ENCODE measurements around the gene THADA.

THADA gene

GRCh38 chr2:43509886-43510285 is 86.0 kb downstream of the THADA start:
- no peak for DNase-seq (ENCODE audit: low read depth)

DNA sequence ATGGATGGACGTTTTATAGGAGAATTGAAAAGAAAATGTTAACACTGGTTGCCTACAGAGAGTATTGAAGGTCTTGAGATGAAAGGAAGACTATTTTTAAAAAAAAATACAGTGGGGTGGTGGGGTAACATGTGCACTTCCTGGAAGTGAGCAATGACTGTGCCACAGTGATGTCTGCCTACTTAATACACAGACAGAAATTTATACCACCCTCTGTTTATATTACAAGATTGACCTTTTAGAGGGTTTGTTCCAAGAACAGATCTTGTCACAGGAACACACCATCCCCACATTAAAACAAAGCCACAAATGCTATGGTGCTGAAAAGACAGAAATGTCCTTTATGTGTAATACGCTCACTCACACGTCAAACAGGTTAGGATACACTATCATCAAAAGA is 87.6 kb downstream of the THADA start:
- no peak for DNase-seq (ENCODE audit: low read depth)

GRCh38 chr2:43507137-43507536 is 88.7 kb downstream of the THADA start:
- no peak for DNase-seq (ENCODE audit: low read depth)

DNA sequence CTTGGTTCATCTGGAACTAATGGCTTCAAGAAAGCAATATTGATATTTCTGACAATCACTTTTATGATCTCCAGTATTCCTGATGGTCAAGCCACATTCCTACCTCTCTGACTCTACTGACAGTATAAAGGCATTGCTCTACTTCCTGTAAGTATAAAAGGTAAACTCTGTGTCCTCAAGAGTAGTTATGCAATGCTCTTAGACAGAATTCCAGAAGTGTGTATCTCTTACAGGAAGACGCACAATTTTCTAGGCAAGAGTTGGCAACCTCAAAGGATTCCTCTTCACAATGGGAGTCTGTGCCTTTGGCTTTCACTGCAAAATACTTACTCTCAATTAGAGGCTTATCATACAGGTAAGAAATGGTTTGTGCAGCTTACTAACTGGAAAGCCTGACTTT is 100.1 kb downstream of the THADA start:
- DNase-seq (ENCODE audit: low read depth), result no peak

DNA sequence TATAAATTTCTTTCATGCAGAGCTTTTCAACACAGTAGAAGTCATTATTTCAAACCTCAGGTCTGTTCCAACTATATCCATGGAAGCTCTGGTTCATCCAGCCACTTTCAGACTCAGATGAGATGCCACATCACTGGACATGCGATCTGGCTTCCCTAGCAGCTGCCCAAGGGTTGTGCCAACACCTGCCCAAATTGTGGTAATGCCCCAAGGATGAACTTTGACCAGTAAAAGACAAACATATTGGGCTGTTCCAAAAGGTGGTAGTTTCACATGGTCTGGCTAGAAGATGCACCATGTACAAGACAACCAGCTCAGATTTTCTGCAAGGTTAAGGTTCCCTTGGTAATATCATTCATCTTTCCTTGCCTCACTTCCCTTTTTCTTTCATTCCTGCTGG is 101.9 kb downstream of the THADA start:
- DNase-seq (ENCODE audit: low read depth), result no peak

- DNase-seq (ENCODE audit: low read depth), result no peak
Observed at GRCh38 chr2:43491065-43491639, 104.7 kb downstream of the THADA start.

DNA sequence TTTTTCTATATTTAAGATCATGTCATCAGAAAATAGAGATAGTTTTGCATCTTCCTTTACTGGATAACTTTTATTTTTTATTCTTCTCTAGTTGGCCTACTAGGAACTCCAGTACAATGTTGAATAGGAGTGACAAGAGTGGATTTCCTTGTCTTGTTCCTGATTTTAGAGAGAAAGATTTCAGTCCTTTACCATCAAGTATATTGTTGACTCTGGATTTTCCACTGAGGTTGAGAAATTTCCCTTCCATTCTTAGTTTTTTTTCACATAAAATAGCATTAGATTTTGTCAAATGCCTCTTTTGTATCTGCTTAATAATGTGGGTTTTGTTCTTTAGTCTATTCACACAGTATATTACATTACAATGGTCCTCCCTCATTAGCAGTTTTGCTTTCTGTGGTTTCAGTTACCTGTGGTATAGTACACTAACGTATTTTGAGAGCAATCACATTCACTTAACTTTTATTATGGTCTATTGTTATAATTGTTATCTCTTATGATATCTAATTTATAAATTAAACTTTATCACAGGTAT is 105.5 kb downstream of the THADA start:
- DNase-seq (ENCODE audit: low read depth), result no peak

- no peak for DNase-seq (ENCODE audit: low read depth)
Observed at GRCh38 chr2:43488737-43489136, 107.1 kb downstream of the THADA start.

DNA sequence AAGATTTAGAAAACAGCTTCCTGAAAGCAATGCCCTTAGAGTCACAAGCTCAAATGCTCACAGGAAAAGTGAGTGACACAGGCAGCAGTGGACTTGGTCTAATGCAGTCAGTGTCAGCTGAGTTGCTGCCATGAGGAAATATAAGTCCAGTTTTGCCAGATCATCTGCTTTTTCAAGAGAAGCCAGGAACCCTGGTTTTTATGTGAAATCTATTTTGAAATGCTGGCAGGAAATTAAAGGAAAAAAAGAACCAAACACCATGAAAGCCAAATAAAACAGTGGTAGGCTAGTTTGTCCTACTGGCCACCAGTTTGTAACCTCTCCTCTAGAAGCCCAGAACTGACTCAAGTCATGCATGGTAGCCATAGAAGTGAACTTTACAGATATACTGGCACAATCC is 109.2 kb downstream of the THADA start:
- DNase-seq (ENCODE audit: low read depth), result no peak

DNA sequence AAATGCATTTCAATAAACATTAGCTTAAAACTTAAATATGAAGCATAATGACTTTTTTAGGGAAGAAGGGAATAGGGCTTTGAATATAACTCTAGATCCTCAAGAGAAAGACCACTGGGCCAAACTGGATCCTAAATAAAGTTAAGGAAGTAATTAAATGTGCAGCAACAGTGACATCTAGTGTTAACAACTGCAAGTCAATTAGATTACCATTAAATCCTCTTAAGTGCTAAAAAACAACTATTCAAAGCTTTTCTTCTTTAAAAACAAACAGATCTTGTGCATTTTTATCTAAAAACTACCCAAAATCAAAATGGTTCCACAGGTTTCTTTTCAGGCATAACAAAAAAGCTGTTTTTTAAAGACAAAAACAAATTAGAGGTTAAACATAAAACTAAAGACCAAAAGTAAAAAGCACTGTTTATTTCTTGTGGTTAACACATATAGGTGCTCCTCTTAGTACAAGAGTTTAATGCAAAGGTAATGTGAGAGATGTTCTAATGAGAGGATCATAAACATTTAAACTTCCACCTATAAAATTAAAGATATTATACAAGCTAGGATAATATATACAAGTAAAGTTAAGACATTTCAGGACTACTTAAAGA is 111.4 kb downstream of the THADA start:
- DNase-seq (ENCODE audit: low read depth), result no peak

- DNase-seq (ENCODE audit: low read depth), result no peak
Observed at GRCh38 chr2:43482961-43483360, 112.9 kb downstream of the THADA start.

GRCh38 chr2:43481927-43482542 is 113.8 kb downstream of the THADA start:
- DNase-seq (ENCODE audit: low read depth), result no peak

DNA sequence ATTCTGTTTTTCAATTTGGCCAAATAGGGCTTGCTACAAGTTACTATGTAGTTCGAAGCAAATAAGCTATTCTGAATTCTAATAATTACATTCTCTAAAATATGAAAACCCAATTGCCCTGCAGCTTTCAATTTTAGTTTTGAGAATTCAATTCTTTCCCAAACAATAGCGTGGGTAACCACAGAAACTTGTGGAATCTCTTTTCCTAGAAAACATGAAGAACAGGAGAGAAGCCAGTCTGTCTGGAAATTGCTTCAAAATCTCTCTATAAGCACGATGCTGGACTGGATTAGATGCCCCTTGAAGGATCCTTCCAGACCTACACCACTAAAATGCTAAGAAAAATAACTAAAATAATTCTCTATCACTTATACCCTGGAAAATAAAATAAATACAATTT is 115.0 kb downstream of the THADA start:
- DNase-seq (ENCODE audit: low read depth), result no peak

- DNase-seq (ENCODE audit: low read depth), result no peak
Observed at GRCh38 chr2:43478412-43479086, 117.3 kb downstream of the THADA start.

DNA sequence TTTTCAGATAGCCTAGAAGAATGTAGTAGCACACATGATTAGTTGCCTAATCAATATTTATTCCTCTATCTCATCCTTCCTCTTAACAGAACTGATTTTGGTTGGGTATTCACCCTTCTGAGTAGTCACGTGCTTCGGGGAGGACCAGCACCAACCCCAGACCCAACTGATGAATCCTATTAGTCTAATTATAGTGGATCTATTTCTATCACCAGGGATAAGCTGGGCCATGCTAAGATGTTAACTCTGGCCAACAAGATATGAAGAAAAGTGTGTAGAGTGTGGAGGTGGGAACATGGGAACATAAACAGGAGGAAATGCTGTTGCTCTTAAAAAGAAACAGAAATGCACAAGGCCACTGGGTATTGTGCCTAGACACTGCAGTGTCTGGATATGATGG is 119.9 kb downstream of the THADA start:
- no peak for DNase-seq (ENCODE audit: low read depth)

- no peak for DNase-seq (ENCODE audit: low read depth)
Observed at GRCh38 chr2:43475137-43475846, 120.5 kb downstream of the THADA start.

- no peak for DNase-seq (ENCODE audit: low read depth)
Observed at GRCh38 chr2:43474273-43474672, 121.6 kb downstream of the THADA start.

DNA sequence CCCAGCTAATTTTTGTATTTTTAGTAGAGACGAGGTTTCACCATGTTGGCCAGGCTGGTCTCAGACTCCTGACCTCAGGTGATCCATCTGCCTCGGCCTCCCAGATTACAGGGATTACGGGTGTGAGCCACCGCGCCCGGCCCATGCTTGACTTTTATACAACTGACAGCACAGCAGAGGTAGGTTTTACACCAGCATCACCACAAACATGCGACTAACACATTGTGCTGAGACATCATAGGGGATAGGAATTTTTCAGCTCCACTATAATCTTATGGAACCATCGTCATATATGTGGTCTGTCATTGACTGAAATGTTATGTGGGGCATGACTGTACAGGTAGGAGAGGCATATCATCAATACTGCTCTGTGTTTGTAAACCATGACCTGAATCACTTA is 122.1 kb downstream of the THADA start:
- no peak for DNase-seq (ENCODE audit: low read depth)

- DNase-seq (ENCODE audit: low read depth), result no peak
Observed at GRCh38 chr2:43472527-43473194, 123.2 kb downstream of the THADA start.

GRCh38 chr2:43469713-43470112 is 126.1 kb downstream of the THADA start:
- no peak for DNase-seq (ENCODE audit: low read depth)

DNA sequence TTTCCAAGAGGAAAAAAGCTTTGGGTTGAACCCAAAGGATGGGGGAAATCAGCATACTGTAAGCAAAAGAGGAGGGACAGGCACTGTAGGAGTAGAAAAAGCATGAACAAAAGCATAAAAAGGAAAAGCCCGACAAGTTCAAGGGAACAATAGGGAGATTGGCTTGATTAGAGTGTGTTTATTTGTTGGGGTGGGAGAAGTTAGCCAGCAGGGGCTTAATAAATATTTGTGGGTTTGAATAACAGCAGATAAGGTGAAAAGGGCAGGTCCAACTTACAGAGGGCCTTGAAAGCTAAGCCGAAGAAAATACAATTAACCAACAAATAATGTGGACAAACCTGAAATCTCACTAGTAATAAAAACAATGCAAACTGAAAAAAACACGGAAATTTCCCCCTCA is 126.7 kb downstream of the THADA start:
- DNase-seq (ENCODE audit: low read depth), result no peak

DNA sequence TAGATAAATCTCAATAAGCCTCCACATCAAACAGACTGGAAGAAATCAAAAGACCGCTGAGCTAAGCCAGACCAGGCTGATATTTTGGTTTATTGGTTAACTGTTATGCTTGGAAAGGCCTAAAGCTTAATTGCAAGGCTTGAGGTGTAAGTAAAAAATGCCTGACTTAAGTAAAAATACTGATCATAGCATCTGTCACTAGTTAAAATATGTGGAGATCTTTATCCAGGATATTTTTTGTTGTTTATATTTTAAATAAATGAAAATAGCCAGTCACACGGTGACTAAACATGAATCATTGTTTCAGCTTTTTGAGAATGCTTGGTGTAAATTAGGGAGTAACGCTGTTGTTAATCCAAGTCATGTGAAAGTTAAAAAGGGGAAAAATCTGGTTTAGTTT is 127.9 kb downstream of the THADA start:
- no peak for DNase-seq (ENCODE audit: low read depth)

Data from T follicular helper cell (primary cell).